Nephron progenitor cell (in vitro differentiated cells): Measurements from ENCODE around the gene SLC5A9.

Experiments
- DNase-seq: peaks from one replicate; pipeline ENCODE4 v3.0.0; 2021
- H3K27ac Mint-ChIP-seq: 2 replicates; pipeline ENCODE4 v1.8.0; 2021; ENCODE audit warnings: mild to moderate bottlenecking, moderate library complexity, mixed read lengths
- H3K27me3 Mint-ChIP-seq: 2 replicates; pipeline ENCODE4 v1.8.0; 2021; ENCODE audit warnings: mild to moderate bottlenecking, low read depth, mixed read lengths; ENCODE audit not compliant: poor library complexity
- H3K36me3 Mint-ChIP-seq: 2 replicates; pipeline ENCODE4 v1.8.0; 2021; ENCODE audit warnings: low read depth, mixed read lengths
- H3K4me1 Mint-ChIP-seq: 2 replicates; pipeline ENCODE4 v1.8.0; 2021; ENCODE audit warnings: mixed read lengths
- H3K4me3 Mint-ChIP-seq: 2 replicates; pipeline ENCODE4 v1.8.0; 2021; ENCODE audit warnings: mild to moderate bottlenecking, moderate library complexity, mixed read lengths
- H3K9me3 Mint-ChIP-seq: 2 replicates; pipeline ENCODE4 v1.8.0; 2021; ENCODE audit warnings: mild to moderate bottlenecking, moderate library complexity, mixed read lengths
- CTCF ChIP-seq: fragments of 200-600 bp; sonication (generic); IDR thresholded peaks from 2 replicates; pipeline ENCODE4 v1.5.0; 2021; ENCODE audit warnings: antibody characterized with exemption

The SLC5A9 gene

GRCh38 chr1:48233666-48234485 is 11.4 kb downstream of the SLC5A9 start:
- Mint-ChIP-seq H3K9me3 (no peaks in the 10 kb centered on the region), H3K27me3 (peaks cover 17% of the 10 kb centered on the region), H3K36me3 (no peaks in the 10 kb centered on the region), H3K4me3 (no peak overlapping the region), H3K4me1 (no peaks in the 10 kb centered on the region), H3K27ac (no peak overlapping the region)
- DNase-seq = no peak
- TF ChIP-seq CTCF = no peak

- TF ChIP-seq CTCF = no peak
- Mint-ChIP-seq H3K36me3 (no peaks in the 10 kb centered on the region), H3K27me3 (peaks cover 17% of the 10 kb centered on the region)
Observed at GRCh38 chr1:48235652-48236051, 13.1 kb downstream of the SLC5A9 start.

DNA sequence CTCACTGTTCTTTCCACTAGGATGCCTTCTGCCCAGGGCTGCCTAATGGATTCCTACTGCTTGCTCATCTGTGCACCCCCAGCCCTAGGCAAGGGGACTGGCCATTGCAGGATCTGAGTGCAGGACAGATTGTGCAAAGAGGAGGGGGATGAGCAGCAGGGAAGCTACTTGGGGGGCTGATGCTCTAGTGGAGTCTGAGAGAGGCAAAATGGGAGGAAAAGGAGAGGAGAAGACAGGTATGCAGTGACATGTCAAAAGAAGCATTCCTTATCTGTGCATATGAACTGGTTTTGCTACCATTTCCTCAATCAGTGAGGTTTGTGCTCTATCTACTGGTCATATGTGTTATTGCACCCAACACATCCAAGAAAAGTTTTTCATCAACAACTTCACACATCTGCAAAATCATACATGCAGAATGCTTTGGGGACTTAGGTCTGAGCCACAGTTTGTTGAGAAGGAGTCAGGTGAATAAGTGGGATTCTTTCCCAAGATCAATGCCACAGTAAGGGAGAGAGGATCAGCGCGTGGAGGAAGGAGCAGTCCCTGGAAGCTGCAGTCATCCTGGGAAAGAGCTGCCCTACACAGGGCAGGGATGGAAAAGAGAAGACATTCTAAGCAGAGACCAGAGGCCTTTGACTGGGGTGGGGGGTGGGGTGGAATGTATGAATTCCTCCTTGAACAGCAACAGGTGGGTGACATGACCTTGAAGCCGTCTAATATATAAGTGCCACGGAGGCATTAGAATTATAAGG is 14.4 kb downstream of the SLC5A9 start:
- Mint-ChIP-seq H3K4me3 (no peak overlapping the region), H3K9me3 (no peaks in the 10 kb centered on the region), H3K36me3 (no peaks in the 10 kb centered on the region), H3K4me1 (no peaks in the 10 kb centered on the region), H3K27me3 (peaks cover 21% of the 10 kb centered on the region), H3K27ac (no peak overlapping the region)
- DNase-seq = peak; percentile 25
- peak; percentile 65 for TF ChIP-seq CTCF

More at GRCh38 chr1:48235652-48236051, 13.1 kb downstream of the SLC5A9 start:
- Mint-ChIP-seq H3K4me1 (no peaks in the 10 kb centered on the region), H3K9me3 (no peaks in the 10 kb centered on the region), H3K4me3 (no peak overlapping the region), H3K27ac (no peak overlapping the region)
- no peak for DNase-seq

GRCh38 chr1:48242141-48242736 is 19.7 kb downstream of the SLC5A9 start:
- no peak for TF ChIP-seq CTCF
- Mint-ChIP-seq H3K4me3 (no peak overlapping the region), H3K36me3 (no peaks in the 10 kb centered on the region), H3K4me1 (no peaks in the 10 kb centered on the region), H3K27ac (no peak overlapping the region), H3K9me3 (no peaks in the 10 kb centered on the region), H3K27me3 (peaks cover 15% of the 10 kb centered on the region)
- DNase-seq = no peak

DNA sequence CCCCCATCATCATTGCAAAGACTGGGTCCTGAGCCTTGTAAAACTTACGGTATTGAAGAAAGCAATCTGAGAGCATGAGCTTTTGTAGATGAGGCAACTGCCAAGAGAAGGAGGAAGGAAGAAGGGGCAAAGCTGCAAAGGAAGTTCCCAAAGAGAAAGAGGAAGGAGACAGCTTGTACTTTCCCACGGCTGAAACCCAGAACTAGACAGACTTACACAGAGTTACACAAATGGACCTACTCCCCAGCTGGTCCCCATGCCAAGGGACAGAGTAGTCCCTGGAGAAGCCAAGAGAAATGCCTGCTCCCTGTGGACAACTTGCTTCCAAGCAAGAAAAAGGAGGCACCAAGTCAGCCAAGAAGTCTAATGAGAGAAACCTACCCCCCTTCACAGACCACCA is 22.6 kb downstream of the SLC5A9 start:
- H3K36me3 Mint-ChIP-seq = no peaks in the 10 kb centered on the region
- no peak overlapping the region for H3K4me3 Mint-ChIP-seq
- DNase-seq = no peak
- H3K9me3 Mint-ChIP-seq = no peaks in the 10 kb centered on the region
- H3K4me1 Mint-ChIP-seq = no peaks in the 10 kb centered on the region
- H3K27ac Mint-ChIP-seq = no peak overlapping the region
- no peak for TF ChIP-seq CTCF
- peaks cover 20% of the 10 kb centered on the region for H3K27me3 Mint-ChIP-seq
